B cell (primary cell): ENCODE data around the gene OR7C2. TPM values are rescaled to one million over a fixed set of nuclear protein-coding genes. Genes with fewer than 3 reads are reported as not detected.

Experiments used
- ATAC-seq: fragments of 200-7000 bp; cut with Tn5 transposase; one replicate; pipeline ENCODE4 v1.10.0; 2021; ENCODE audit warnings: low read depth, mild to moderate bottlenecking, moderate number of reproducible peaks, moderate library complexity
- CTCF ChIA-PET: fragments of 350-600 bp; sonication (Branson Sonifier 250); formaldehyde crosslinking; loops from one replicate; lab custom pipeline; 2021; ENCODE audit warnings: antibody characterized with exemption, inconsistent platforms; lab: Charles Lee
- POLR2A ChIA-PET: fragments of 350-600 bp; sonication (Branson Sonifier 250); formaldehyde crosslinking; loops from one replicate; lab custom pipeline; 2021; ENCODE audit warnings: antibody characterized with exemption; lab: Charles Lee
- DNase-seq: peaks from one replicate; pipeline ENCODE4 v3.0.0; 2013
- H2AFZ ChIP-seq: 2 replicates; pipeline ENCODE4 v1.6.1; 2012; ENCODE audit warnings: mild to moderate bottlenecking, low read depth, low read length; ENCODE audit not compliant: insufficient read depth, poor library complexity, severe bottlenecking
- H3K27ac ChIP-seq, 2 donors: 1 replicate in 1 of 2; 2 replicates in 1 of 2; pipeline ENCODE4 v1.5.1; 2012 to 2013; ENCODE audit warnings: low read length in 2 of 2, mild to moderate bottlenecking in 2 of 2, moderate library complexity in 1 of 2
- H3K27me3 ChIP-seq, 4 experiments: fragments of 200-600 bp in 1 of 4; sonication (generic) in 1 of 4; replicated peaks in 1 of 4; 1 replicate in 2 of 4; 2 replicates in 2 of 4; pipeline versions ENCODE4 v1.6.1 to v1.7.0; 2013 to 2016; ENCODE audit warnings: low read length in 3 of 4, mild to moderate bottlenecking in 2 of 4, mixed read lengths in 1 of 4, moderate library complexity in 1 of 4; ENCODE audit not compliant: insufficient read depth in 4 of 4, control insufficient read depth in 3 of 4; ENCODE audit errors: control extremely low read depth in 1 of 4
- H3K36me3 ChIP-seq, 2 experiments: replicated peaks in 1 of 2; 1 replicate in 1 of 2; 2 replicates in 1 of 2; pipeline versions ENCODE4 v1.6.1 to v1.7.1; 2013; ENCODE audit warnings: low read length in 1 of 2; ENCODE audit not compliant: insufficient read depth in 2 of 2, control insufficient read depth in 1 of 2; ENCODE audit errors: control extremely low read depth in 1 of 2, extremely low read depth in 1 of 2
- H3K4me1 ChIP-seq, 2 donors: fragments of 200-600 bp in 1 of 2; sonication (generic) in 1 of 2; 1 replicate in 1 of 2; 2 replicates in 1 of 2; pipeline versions ENCODE4 v1.5.1 to v1.6.1; 2013 to 2017; ENCODE audit warnings: low read length in 2 of 2; ENCODE audit not compliant: control insufficient read depth in 2 of 2, insufficient read depth in 2 of 2
- H3K4me2 ChIP-seq: replicated peaks from 2 replicates; pipeline ENCODE3; 2012; ENCODE audit warnings: mild to moderate bottlenecking, low read depth, low read length; ENCODE audit not compliant: poor library complexity, severe bottlenecking
- H3K4me3 ChIP-seq, 5 experiments: fragments of 200-600 bp in 1 of 5; sonication (generic) in 1 of 5; 1 replicate in 3 of 5; 2 replicates in 2 of 5; pipeline versions ENCODE4 v1.5.1 to v1.7.0; 2011 to 2016; ENCODE audit warnings: low read length in 4 of 5, mild to moderate bottlenecking in 4 of 5, low read depth in 2 of 5, control low read depth in 1 of 5, moderate library complexity in 1 of 5; ENCODE audit not compliant: insufficient read depth in 1 of 5; ENCODE audit errors: control extremely low read depth in 1 of 5, extremely low read depth in 1 of 5
- H3K79me2 ChIP-seq: fragments of 200-600 bp; sonication (generic); one replicate; pipeline ENCODE4 v1.6.0; 2016; ENCODE audit warnings: low read length; ENCODE audit not compliant: control insufficient read depth, insufficient read depth
- H3K9ac ChIP-seq: fragments of 200-600 bp; sonication (generic); 2 replicates; pipeline ENCODE4 v1.6.1; 2017; ENCODE audit warnings: mild to moderate bottlenecking, low read length, moderate library complexity
- H3K9me3 ChIP-seq, 3 donors: one replicate each; pipeline versions ENCODE4 v1.6.1 to v1.7.1; 2013; ENCODE audit warnings: low read length in 2 of 3; ENCODE audit not compliant: control insufficient read depth in 2 of 3, insufficient read depth in 1 of 3; ENCODE audit errors: control extremely low read depth in 1 of 3
- H4K20me1 ChIP-seq: 2 replicates; pipeline ENCODE4 v1.6.0; 2012; ENCODE audit warnings: mild to moderate bottlenecking, low read length; ENCODE audit not compliant: insufficient read depth, control insufficient read depth, poor library complexity, severe bottlenecking
- H3K27ac Mint-ChIP-seq: one replicate; pipeline ENCODE4 v1.8.0; 2021; ENCODE audit warnings: mixed read lengths
- H3K27me3 Mint-ChIP-seq: one replicate; pipeline ENCODE4 v1.8.0; 2021; ENCODE audit warnings: mixed read lengths
- H3K4me1 Mint-ChIP-seq: one replicate; pipeline ENCODE4 v1.8.0; 2021; ENCODE audit warnings: mixed read lengths
- H3K4me3 Mint-ChIP-seq: one replicate; pipeline ENCODE4 v1.8.0; 2021; ENCODE audit warnings: mixed read lengths
- H3K9me3 Mint-ChIP-seq: one replicate; pipeline ENCODE4 v1.8.0; 2022; ENCODE audit warnings: mixed read lengths; ENCODE audit not compliant: insufficient read depth
- CTCF ChIP-seq: fragments of 200-600 bp; IDR thresholded peaks from one replicate; pipeline ENCODE4 v1.8.0; 2022; ENCODE audit warnings: antibody characterized with exemption, mild to moderate bottlenecking
- EZH2 ChIP-seq: IDR thresholded peaks from 2 replicates; pipeline ENCODE4 v1.6.1; 2012; ENCODE audit warnings: borderline replicate concordance, low read depth, mild to moderate bottlenecking, moderate library complexity, low read length; ENCODE audit not compliant: insufficient read depth, poor library complexity, severe bottlenecking
- WGBS: methylation state at CpG from one replicate; pipeline ENCODE4 v1.1.5; 2013; ENCODE audit warnings: missing lambda C conversion rate; ENCODE audit not compliant: insufficient coverage; 5-methylcytosine and 5-hydroxymethylcytosine counted together
- intact Hi-C: fragments of 100-400 bp; cut with micrococcal nuclease; formaldehyde crosslinking; loops from one replicate; pipeline ENCODE4 v1.10.0; 2022
- polyA plus RNA-seq: library from polyadenylated mRNA; depleted of rRNA; stranded (reverse); fragments of >200 nt; gene quantifications from 2 replicates; pipeline ENCODE4 v1.2.3, GENCODE V29; 2012
- total RNA-seq, 2 donors: library from RNA; stranded (reverse); fragments of 120-200 nt in 1 of 2; gene quantifications; 1 replicate in 1 of 2; 2 replicates in 1 of 2; pipeline versions ENCODE4 v1.2.3 to v1.2.4, GENCODE V29; 2013 to 2022

Gene OR7C2
- total and polyA plus RNA-seq, 2 donors (not counting 1 experiment from before 2014, with no cell fraction given): not detected

DNA sequence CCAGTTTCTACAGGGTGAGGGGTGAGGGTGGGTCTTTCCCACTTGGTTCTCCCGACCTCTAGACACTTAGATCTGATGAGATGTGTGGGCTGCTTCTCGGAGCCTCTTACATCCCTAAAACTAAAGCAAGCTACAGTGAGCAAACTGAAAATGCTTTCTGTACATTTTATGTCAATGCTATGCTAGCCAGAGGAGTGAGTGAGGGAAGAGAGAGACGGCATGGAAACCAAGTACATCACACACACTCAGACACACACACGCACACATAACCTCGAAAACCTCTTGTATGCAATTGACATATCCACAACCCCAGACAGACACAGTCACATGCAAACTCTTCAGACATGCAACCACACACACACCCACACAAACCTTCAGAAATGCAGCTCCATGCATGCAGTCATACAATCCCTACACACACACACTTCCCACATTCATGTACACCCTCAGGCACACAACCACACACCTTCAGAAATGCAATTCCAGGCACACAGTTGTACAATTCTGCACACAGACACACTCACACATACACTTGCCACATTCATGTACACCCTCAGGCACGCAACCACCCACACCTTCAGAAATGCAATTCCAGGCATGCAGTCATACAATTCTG is 37.0 kb downstream of the OR7C2 start:
- Histone ChIP-seq H3K27me3 (peaks cover 0 to 48% (median 13%) of the 10 kb centered on the region in 4 experiments), H2AFZ (no peak overlapping the region), H3K9ac (no peak overlapping the region), H3K4me3 (no peak overlapping the region), H3K36me3 (no peaks in the 10 kb centered on the region), H3K79me2 (no peaks in the 10 kb centered on the region), H3K9me3 (no peaks in the 10 kb centered on the region), H3K27ac (no peak overlapping the region), H3K4me1 (peaks cover 4 to 9% of the 10 kb centered on the region in 2 donors), H3K4me2 (no peak overlapping the region), H4K20me1 (no peaks in the 10 kb centered on the region)
- ChIA-PET CTCF (no interaction called here), POLR2A (no interaction called here)
- ATAC-seq (no peak), DNase-seq (no peak)
- 77% methylated on average over 3 of the region's 6 CpGs for WGBS
- TF ChIP-seq EZH2: no peak
- no peak for TF ChIP-seq CTCF
- no peak overlapping the region for H3K27ac Mint-ChIP-seq
- H3K9me3 Mint-ChIP-seq: no peaks in the 10 kb centered on the region
- no peak overlapping the region for H3K4me3 Mint-ChIP-seq
- intact Hi-C loops: no loop called here
- H3K4me1 Mint-ChIP-seq: peaks cover 8% of the 10 kb centered on the region
- H3K27me3 Mint-ChIP-seq: peaks cover 52% of the 10 kb centered on the region

GRCh38 chr19:14979476-14980255 is 38.4 kb downstream of the OR7C2 start, which contains the start of gene SLC1A6:
SLC1A6 (minus strand) TSS chr19:14979864; CDS start chr19:14972910, 6,954 bp downstream.
- H3K4me3 ChIP-seq: peak within 1 kb of the TSS in 3 of 5 experiments; percentile 7 to 29 (median 15)
- peaks cover 0 to 48% (median 13%) of the 10 kb centered on the region in 4 experiments for H3K27me3 ChIP-seq
- TF ChIP-seq EZH2 (no peak), CTCF (no peak)
- H3K79me2 ChIP-seq: no peaks in the 10 kb centered on the region
- Mint-ChIP-seq H3K27ac (no peak within 1 kb of the TSS), H3K4me1 (peaks cover 8% of the 10 kb centered on the region), H3K9me3 (no peaks in the 10 kb centered on the region), H3K27me3 (peaks cover 50% of the 10 kb centered on the region), H3K4me3 (peak within 1 kb of the TSS; percentile 73)
- no peak for ATAC-seq
- peak; percentile 14 for DNase-seq
- H3K4me1 ChIP-seq: peaks cover 4 to 9% of the 10 kb centered on the region in 2 donors
- H3K9me3 ChIP-seq: no peaks in the 10 kb centered on the region
- CTCF ChIA-PET: no interaction called here
- H3K27ac ChIP-seq: no peak within 1 kb of the TSS
- intact Hi-C loops: no loop called here
- H2AFZ ChIP-seq: peak within 1 kb of the TSS; percentile 16
- 6% methylated on average over 66 of the region's 84 CpGs for WGBS
- POLR2A ChIA-PET: no interaction called here
- H3K4me2 ChIP-seq: peak within 1 kb of the TSS; percentile 68
- no peak within 1 kb of the TSS for H3K9ac ChIP-seq
- H3K36me3 ChIP-seq: no peaks in the 10 kb centered on the region
- no peaks in the 10 kb centered on the region for H4K20me1 ChIP-seq
